ENCODE measurements around the gene SNX32.

The SNX32 gene

GRCh38 chr11:65859812-65860277 lies 26.1 kb downstream of the SNX32 start:
- peak overlapping the region; percentile 96 for H3K4me3 ChIP-seq (ENCODE audit: low read depth, low read length)
- TF ChIP-seq, protein P1, sequence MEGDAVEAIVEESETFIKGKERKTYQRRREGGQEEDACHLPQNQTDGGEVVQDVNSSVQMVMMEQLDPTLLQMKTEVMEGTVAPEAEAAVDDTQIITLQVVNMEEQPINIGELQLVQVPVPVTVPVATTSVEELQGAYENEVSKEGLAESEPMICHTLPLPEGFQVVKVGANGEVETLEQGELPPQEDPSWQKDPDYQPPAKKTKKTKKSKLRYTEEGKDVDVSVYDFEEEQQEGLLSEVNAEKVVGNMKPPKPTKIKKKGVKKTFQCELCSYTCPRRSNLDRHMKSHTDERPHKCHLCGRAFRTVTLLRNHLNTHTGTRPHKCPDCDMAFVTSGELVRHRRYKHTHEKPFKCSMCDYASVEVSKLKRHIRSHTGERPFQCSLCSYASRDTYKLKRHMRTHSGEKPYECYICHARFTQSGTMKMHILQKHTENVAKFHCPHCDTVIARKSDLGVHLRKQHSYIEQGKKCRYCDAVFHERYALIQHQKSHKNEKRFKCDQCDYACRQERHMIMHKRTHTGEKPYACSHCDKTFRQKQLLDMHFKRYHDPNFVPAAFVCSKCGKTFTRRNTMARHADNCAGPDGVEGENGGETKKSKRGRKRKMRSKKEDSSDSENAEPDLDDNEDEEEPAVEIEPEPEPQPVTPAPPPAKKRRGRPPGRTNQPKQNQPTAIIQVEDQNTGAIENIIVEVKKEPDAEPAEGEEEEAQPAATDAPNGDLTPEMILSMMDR (IDR thresholded peaks at IDR 0.05; ENCODE audit: low read depth, low read length, missing control alignments): no peak
- no peak for DNase-seq (ENCODE audit: low read depth)
- in situ Hi-C loops (cut with HindIII; ENCODE audit: low sequenced_read_pairs): no loop called here

DNA sequence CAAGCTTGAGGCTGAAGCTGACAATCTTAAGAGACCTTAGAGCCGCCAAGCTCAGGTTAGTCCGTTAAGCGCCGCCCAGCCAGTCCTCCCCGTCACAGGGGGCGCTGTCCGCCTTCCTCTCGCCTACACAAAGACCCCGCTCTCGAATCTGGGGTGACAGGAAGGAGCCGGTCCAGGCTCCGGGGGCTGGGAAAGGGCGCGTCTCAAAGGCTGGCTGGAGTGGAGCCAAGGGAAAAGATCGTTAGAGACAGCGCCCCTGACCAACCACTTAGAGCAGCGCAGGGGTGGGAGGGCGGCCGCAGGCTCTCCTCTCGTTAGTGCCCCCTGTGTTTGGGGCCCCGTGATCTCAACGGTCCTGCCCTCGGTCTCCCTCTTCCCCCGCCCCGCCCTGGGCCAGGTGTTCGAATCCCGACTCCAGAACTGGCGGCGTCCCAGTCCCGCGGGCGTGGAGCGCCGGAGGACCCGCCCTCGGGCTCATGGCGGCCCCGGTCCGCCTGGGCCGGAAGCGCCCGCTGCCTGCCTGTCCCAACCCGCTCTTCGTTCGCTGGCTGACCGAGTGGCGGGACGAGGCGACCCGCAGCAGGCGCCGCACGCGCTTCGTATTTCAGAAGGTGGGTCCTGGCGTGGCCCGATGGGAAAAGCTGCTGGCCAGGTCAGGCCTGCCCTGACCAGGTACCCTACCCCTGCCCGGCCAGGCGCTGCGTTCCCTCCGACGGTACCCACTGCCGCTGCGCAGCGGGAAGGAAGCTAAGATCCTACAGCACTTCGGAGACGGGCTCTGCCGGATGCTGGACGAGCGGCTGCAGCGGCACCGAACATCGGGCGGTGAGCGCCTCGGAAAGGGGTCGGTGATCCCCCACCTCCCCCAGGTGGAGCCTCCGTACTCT lies 26.8 kb downstream of the SNX32 start, which contains the start of gene MUS81:
MUS81 (plus strand) TSS at position 156 of the 887 bp plus-strand sequence; CDS start at position 477, 321 bp downstream.
- TF ChIP-seq, protein P1 (IDR thresholded peaks at IDR 0.05; ENCODE audit: low read depth, low read length, missing control alignments): peak; percentile 91
- peak; percentile 97 for DNase-seq (ENCODE audit: low read depth)
- peak within 1 kb of the TSS; percentile 96 for H3K4me3 ChIP-seq (ENCODE audit: low read depth, low read length)
- in situ Hi-C loops (cut with HindIII; ENCODE audit: low sequenced_read_pairs): no loop called here

DNA sequence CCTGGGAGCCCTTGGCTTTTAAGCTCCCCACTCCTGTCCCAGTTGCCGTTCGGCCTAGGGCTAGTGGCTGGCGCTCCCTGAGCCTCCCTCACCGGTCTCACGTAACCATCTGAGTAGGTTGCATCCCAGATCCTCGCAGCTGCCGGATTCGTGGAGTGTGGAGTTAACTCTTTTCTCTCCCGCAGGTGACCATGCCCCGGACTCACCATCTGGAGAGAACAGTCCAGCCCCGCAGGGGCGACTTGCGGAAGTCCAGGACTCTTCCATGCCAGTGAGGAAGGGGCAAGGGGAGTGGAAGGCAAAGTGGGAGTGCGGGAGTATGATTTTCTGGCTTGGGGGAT lies 27.4 kb downstream of the SNX32 start:
- peak overlapping the region; percentile 96 for H3K4me3 ChIP-seq (ENCODE audit: low read depth, low read length)
- in situ Hi-C loops (cut with HindIII; ENCODE audit: low sequenced_read_pairs): no loop called here
- no peak for DNase-seq (ENCODE audit: low read depth)
- TF ChIP-seq, protein P1 (IDR thresholded peaks at IDR 0.05; ENCODE audit: low read depth, low read length, missing control alignments): no peak

- DNase-seq (ENCODE audit: low read depth): no peak
- TF ChIP-seq, protein P1 (IDR thresholded peaks at IDR 0.05; ENCODE audit: low read depth, low read length, missing control alignments): no peak
- in situ Hi-C loops (cut with HindIII; ENCODE audit: low sequenced_read_pairs): no loop called here
- H3K4me3 ChIP-seq (ENCODE audit: low read depth, low read length): peak overlapping the region; percentile 96
Measured at GRCh38 chr11:65861533-65862183, 27.9 kb downstream of the SNX32 start.

DNA sequence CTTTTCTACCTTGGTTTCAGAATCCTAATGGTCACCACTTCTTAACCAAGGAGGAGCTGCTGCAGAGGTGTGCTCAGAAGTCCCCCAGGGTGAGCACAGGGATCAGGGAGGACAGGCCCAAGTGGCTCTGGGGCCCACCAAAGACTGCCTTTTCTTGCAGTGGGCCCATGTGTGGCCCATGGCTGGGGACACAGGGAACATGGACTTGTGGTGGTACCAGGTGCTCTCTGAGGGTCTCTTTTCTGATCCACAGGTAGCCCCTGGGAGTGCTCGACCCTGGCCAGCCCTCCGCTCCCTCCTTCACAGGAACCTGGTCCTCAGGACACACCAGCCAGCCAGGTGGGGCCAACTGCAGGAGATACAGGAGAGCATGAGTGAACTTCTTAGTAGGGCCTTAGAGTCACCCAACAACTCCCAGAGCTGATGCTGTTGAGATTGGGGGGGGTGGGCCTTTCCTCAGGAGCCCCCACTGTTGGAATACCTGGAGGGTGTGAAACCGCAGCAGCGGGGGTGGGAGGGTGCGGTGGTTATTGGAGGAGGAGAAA lies 28.5 kb downstream of the SNX32 start:
- no peak for DNase-seq (ENCODE audit: low read depth)
- in situ Hi-C loops (cut with HindIII; ENCODE audit: low sequenced_read_pairs): no loop called here
- TF ChIP-seq, protein P1 (IDR thresholded peaks at IDR 0.05; ENCODE audit: low read depth, low read length, missing control alignments): no peak
- H3K4me3 ChIP-seq (ENCODE audit: low read depth, low read length): no peak overlapping the region
